BLaER1 (cell line): ENCODE measurements around the gene REC8.

Experiments
- H3K27ac ChIP-seq: shearing (Covaris generic); formaldehyde crosslinking; 2 replicates; pipeline ENCODE4 v1.8.1; 2022
- H3K27me3 ChIP-seq: shearing (Covaris generic); formaldehyde crosslinking; 2 replicates; pipeline ENCODE4 v1.8.1; 2022
- H3K36me3 ChIP-seq: shearing (Covaris generic); formaldehyde crosslinking; 2 replicates; pipeline ENCODE4 v1.8.1; 2022
- H3K4me1 ChIP-seq: shearing (Covaris generic); formaldehyde crosslinking; 2 replicates; pipeline ENCODE4 v1.8.1; 2022
- H3K4me2 ChIP-seq: shearing (Covaris generic); formaldehyde crosslinking; 2 replicates; pipeline ENCODE4 v1.8.1; 2022
- H3K4me3 ChIP-seq: shearing (Covaris generic); formaldehyde crosslinking; 2 replicates; pipeline ENCODE4 v1.8.1; 2022
- H3K9ac ChIP-seq: shearing (Covaris generic); formaldehyde crosslinking; 2 replicates; pipeline ENCODE4 v1.8.1; 2022
- H3K9me3 ChIP-seq: shearing (Covaris generic); formaldehyde crosslinking; 2 replicates; pipeline ENCODE4 v1.8.1; 2022
- H4K20me1 ChIP-seq: shearing (Covaris generic); formaldehyde crosslinking; 2 replicates; pipeline ENCODE4 v1.8.1; 2022
- Cebpa-rat ChIP-seq: shearing (Covaris generic); IDR thresholded peaks from 2 replicates; pipeline ENCODE4 v1.8.1; 2022

REC8 gene

DNA sequence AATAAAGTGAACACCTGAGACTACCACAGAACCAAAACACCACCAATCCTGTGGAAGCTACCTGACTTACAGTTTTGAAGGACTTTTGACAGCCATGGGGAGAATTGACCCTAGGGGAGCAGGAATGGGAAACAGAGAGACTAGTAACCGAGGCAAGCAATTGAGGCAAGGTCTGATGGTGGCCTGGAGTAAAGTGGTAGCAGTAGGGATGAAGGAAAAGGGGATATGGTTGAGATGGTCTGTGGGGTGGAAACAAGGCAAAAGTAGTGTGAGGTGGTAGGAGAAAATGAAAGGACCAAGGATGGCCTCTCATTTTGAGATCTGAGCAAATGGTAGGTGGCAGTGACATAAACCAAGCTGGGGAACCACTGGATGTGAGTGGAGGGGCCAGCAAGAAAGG lies 15.0 kb upstream of the REC8 start:
- H3K27ac ChIP-seq: no peak overlapping the region
- no peak overlapping the region for H3K4me2 ChIP-seq
- H3K9ac ChIP-seq: no peak overlapping the region
- no peaks in the 10 kb centered on the region for H4K20me1 ChIP-seq
- no peaks in the 10 kb centered on the region for H3K27me3 ChIP-seq
- H3K4me1 ChIP-seq: peaks cover 14% of the 10 kb centered on the region
- H3K9me3 ChIP-seq: no peaks in the 10 kb centered on the region
- TF ChIP-seq Cebpa-rat: no peak
- peaks cover 87% of the 10 kb centered on the region for H3K36me3 ChIP-seq
- H3K4me3 ChIP-seq: no peak overlapping the region

DNA sequence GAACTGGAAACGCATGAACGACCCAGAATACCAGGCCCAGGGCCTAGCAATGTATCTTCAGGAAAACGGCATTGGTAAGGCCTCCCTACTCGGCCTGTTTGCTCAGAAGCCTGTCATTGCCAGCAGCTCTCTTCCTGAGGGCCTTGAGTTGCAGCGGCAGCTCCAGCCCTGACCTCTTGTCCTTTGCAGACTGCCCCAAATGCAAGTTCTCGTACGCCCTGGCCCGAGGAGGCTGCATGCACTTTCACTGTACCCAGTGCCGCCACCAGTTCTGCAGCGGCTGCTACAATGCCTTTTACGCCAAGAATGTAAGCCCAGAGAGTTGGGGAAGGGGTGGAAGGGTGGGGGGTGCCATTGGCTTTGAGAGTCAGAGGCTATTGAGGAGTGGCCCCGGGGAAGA lies 14.5 kb upstream of the REC8 start:
- no peaks in the 10 kb centered on the region for H3K27me3 ChIP-seq
- peaks cover 19% of the 10 kb centered on the region for H3K4me1 ChIP-seq
- H3K4me3 ChIP-seq: no peak overlapping the region
- no peak overlapping the region for H3K4me2 ChIP-seq
- TF ChIP-seq Cebpa-rat: no peak
- no peaks in the 10 kb centered on the region for H4K20me1 ChIP-seq
- H3K36me3 ChIP-seq: peaks cover 82% of the 10 kb centered on the region
- no peaks in the 10 kb centered on the region for H3K9me3 ChIP-seq
- no peak overlapping the region for H3K9ac ChIP-seq
- no peak overlapping the region for H3K27ac ChIP-seq

DNA sequence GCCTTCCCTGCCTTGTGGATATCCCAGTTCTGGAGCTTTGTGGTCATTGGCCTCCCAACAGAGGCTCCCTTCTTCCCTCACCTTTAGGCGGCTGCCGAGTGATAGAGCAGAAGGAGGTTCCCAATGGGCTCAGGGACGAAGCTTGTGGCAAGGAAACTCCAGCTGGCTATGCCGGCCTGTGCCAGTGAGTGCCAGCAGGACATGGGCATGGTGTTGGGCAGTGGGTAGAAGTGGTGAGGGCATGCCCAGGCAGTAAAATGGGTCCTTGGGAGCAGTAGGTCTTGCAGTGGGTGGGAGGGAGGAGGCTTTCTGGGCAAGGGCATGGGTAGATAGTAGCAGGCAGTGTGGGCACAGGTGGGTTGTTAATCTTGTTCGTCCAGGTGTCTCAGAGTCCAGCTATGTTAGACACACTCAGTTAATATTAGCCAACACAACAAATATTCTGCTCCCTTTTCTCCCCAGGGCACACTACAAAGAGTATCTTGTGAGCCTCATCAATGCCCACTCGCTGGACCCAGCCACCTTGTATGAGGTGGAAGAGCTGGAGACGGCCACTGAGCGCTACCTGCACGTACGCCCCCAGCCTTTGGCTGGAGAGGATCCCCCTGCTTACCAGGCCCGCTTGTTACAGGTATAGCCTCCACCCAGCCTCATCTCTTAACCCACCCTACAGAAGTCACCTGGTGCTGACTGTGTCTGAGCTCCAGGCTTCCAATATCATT lies 11.9 kb upstream of the REC8 start:
- peaks cover 82% of the 10 kb centered on the region for H3K36me3 ChIP-seq
- no peaks in the 10 kb centered on the region for H4K20me1 ChIP-seq
- no peaks in the 10 kb centered on the region for H3K27me3 ChIP-seq
- no peak for TF ChIP-seq Cebpa-rat
- no peaks in the 10 kb centered on the region for H3K9me3 ChIP-seq
- H3K4me3 ChIP-seq: no peak overlapping the region
- H3K4me1 ChIP-seq: peaks cover 30% of the 10 kb centered on the region
- H3K9ac ChIP-seq: 0 out of 2 replicates have a peak overlapping the region, but pooled peaks have one; percentile 72
- H3K27ac ChIP-seq: peak overlapping the region; percentile 73
- H3K4me2 ChIP-seq: peak overlapping the region; percentile 80; the same call in 1 of the 2 replicates

DNA sequence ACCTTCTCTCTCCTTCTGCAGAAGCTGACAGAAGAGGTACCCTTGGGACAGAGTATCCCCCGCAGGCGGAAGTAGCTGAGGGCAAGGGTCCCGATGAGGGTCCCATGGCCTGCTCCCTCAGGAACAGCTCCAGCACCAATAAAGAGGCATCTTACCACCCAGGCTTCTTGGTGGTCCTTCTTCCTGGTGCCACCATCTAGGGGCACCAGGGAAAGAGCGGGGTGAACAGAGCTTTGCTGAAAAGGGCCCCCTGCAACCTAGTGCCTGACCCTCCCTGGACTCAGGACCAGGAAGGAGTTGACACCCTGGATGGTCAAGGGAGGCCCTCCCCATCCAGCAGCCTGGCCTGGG lies 11.4 kb upstream of the REC8 start:
- Histone ChIP-seq H3K27ac (peak overlapping the region; percentile 73), H3K9ac (peak overlapping the region; percentile 72; the same call in 1 of the 2 replicates), H3K4me2 (peak overlapping the region; percentile 80), H3K4me3 (no peak overlapping the region), H3K4me1 (peaks cover 30% of the 10 kb centered on the region), H4K20me1 (no peaks in the 10 kb centered on the region), H3K36me3 (peaks cover 82% of the 10 kb centered on the region), H3K27me3 (no peaks in the 10 kb centered on the region), H3K9me3 (no peaks in the 10 kb centered on the region)
- no peak for TF ChIP-seq Cebpa-rat

DNA sequence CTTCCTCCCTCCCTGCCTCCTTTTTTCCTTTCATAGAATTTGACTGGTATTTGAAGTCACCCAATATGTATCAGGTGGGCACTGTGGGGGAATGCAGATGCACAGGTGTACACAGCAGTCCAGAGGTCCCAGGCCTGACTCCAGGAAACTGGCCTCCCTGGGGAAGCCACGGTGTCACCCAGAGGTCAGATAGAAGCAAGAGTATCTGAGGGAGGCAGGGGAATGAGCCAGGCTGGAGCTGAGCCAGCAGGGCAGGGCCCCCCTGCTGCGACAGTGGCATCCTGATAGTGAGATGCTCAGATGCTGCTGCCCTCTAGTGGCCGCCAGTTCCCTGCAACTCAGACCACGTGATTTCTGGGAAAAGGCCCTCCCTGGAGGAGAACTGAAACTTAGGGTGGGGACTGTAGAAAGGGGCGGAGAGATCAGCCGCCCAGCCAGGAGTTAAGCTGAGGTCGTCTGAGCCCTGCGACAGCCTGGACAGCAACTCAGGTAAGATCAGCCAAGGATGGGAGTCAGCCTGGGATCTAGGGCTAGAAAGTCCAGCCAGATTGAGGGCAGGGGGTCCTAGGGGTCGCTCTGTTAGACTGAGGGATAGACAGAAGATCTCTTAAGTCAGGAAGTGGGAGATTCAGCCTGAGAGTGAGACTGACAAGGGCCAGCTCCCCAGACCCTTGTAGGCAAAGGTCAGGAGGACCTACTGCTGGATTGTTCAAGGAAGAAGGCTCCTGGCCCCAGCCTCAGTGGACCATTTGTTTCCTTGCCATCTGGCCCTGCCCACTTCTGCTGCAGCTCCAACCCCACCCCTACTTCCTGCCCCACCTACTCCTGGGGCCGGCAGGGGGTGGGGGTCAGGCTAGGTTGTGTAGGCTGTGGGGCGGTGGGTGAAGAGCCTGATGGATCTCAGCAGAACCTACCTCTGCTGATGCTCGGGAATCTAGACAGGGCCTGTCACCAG lies 10.8 kb upstream of the REC8 start, which contains the start of gene IRF9:
IRF9 (plus strand) TSS at position 416 of the 955 bp plus-strand sequence. CDS start 880 bp downstream, outside the sequence.
- no peak for TF ChIP-seq Cebpa-rat
- H3K9ac ChIP-seq: peak within 1 kb of the TSS; percentile 72
- peak within 1 kb of the TSS; percentile 80 for H3K4me2 ChIP-seq
- peaks cover 30% of the 10 kb centered on the region for H3K4me1 ChIP-seq
- no peaks in the 10 kb centered on the region for H4K20me1 ChIP-seq
- no peaks in the 10 kb centered on the region for H3K9me3 ChIP-seq
- peak within 1 kb of the TSS; percentile 73 for H3K27ac ChIP-seq
- H3K4me3 ChIP-seq: peak within 1 kb of the TSS; percentile 68
- no peaks in the 10 kb centered on the region for H3K27me3 ChIP-seq
- H3K36me3 ChIP-seq: peaks cover 82% of the 10 kb centered on the region

DNA sequence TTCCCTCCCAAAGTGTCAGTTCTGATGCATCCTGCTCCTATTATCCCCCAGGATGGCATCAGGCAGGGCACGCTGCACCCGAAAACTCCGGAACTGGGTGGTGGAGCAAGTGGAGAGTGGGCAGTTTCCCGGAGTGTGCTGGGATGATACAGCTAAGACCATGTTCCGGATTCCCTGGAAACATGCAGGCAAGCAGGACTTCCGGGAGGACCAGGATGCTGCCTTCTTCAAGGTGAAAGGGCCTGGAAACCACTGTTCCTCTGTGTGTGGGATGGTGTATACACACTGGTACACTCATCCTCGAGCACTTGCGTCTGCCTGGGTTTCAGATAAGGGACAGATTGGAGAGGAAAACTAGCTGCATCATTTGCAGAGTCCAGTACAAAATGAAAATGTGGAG lies 9.8 kb upstream of the REC8 start:
- no peak for TF ChIP-seq Cebpa-rat
- Histone ChIP-seq H3K9ac (peak overlapping the region; percentile 72; the same call in 1 of the 2 replicates), H3K27me3 (no peaks in the 10 kb centered on the region), H3K27ac (peak overlapping the region; percentile 73), H4K20me1 (no peaks in the 10 kb centered on the region), H3K4me2 (peak overlapping the region; percentile 80), H3K9me3 (no peaks in the 10 kb centered on the region), H3K4me1 (peaks cover 30% of the 10 kb centered on the region), H3K4me3 (peak overlapping the region; percentile 68; the same call in 1 of the 2 replicates), H3K36me3 (peaks cover 82% of the 10 kb centered on the region)

DNA sequence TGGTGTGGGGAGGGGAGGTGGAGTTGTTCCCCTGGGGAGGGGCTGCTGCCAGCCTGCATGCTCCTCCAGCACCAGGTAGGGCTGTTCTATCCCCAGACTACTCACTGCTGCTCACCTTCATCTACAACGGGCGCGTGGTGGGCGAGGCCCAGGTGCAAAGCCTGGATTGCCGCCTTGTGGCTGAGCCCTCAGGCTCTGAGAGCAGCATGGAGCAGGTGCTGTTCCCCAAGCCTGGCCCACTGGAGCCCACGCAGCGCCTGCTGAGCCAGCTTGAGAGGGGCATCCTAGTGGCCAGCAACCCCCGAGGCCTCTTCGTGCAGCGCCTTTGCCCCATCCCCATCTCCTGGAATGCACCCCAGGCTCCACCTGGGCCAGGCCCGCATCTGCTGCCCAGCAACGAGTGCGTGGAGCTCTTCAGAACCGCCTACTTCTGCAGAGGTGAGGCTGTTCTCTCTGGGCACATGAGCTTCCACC lies 7.3 kb upstream of the REC8 start:
- no peaks in the 10 kb centered on the region for H3K9me3 ChIP-seq
- TF ChIP-seq Cebpa-rat: no peak
- no peaks in the 10 kb centered on the region for H3K27me3 ChIP-seq
- H4K20me1 ChIP-seq: no peaks in the 10 kb centered on the region
- peaks cover 72% of the 10 kb centered on the region for H3K36me3 ChIP-seq
- H3K27ac ChIP-seq: no peak overlapping the region
- no peak overlapping the region for H3K4me3 ChIP-seq
- no peak overlapping the region for H3K4me2 ChIP-seq
- peaks cover 30% of the 10 kb centered on the region for H3K4me1 ChIP-seq
- no peak overlapping the region for H3K9ac ChIP-seq

DNA sequence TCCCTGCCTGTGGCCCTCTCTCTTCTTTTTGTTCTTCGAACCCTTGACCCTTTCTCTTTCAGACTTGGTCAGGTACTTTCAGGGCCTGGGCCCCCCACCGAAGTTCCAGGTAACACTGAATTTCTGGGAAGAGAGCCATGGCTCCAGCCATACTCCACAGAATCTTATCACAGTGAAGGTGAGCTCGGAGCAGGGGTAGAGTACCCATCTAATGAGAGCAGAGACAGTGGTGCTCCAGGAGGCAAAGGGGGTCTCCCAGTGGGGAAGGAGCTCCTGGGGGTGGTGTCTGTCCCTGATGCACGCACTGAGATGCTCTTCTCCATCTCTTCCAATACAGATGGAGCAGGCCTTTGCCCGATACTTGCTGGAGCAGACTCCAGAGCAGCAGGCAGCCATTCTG lies 6.1 kb upstream of the REC8 start:
- Histone ChIP-seq H3K9ac (no peak overlapping the region), H3K4me2 (no peak overlapping the region), H3K4me3 (no peak overlapping the region), H3K4me1 (peaks cover 26% of the 10 kb centered on the region), H3K36me3 (peaks cover 63% of the 10 kb centered on the region), H3K9me3 (no peaks in the 10 kb centered on the region), H4K20me1 (no peaks in the 10 kb centered on the region), H3K27me3 (peaks cover 2% of the 10 kb centered on the region; the same call in 1 of the 2 replicates), H3K27ac (no peak overlapping the region)
- no peak for TF ChIP-seq Cebpa-rat

DNA sequence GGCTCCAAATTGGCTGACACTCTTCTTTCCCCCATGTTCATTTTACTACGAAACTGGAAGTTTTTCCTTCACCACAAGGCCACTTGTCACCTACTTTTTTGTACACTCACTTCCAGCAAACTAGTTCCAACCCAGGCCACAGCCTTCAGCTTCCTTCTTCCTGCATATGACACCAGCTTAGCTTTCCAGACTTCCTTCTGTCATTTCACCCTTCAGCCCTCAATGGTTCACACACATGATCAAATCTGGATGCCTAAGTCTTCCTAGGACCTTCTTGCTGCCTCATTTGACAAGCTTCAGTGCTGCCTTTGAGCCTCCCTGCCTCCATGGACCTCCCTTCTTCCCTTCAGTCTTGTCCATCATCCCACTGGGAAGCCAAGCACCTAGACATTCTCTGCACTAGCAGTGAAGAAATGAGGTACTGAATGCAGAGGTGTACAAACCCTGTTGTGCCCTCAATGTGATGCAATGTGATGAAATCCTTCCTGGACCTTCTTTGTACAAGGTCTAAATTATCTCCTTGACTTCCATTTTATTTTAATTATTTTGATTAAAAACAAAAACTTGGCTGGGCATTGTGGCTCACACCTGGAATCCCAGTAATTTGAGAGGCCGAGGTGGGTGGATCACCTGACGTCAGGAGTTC lies 4.3 kb upstream of the REC8 start:
- Histone ChIP-seq H4K20me1 (no peaks in the 10 kb centered on the region), H3K9ac (no peak overlapping the region), H3K27ac (no peak overlapping the region)

More for the DNA sequence above, 4.3 kb upstream of the REC8 start:
- H3K9me3 ChIP-seq: no peaks in the 10 kb centered on the region
- peaks cover 62% of the 10 kb centered on the region for H3K36me3 ChIP-seq
- peaks cover 27% of the 10 kb centered on the region for H3K4me1 ChIP-seq
- no peak for TF ChIP-seq Cebpa-rat
- H3K4me2 ChIP-seq: no peak overlapping the region
- no peak overlapping the region for H3K4me3 ChIP-seq
- peaks cover 20% of the 10 kb centered on the region for H3K27me3 ChIP-seq
